ENCODE data around the gene SLC25A22.

DNA sequence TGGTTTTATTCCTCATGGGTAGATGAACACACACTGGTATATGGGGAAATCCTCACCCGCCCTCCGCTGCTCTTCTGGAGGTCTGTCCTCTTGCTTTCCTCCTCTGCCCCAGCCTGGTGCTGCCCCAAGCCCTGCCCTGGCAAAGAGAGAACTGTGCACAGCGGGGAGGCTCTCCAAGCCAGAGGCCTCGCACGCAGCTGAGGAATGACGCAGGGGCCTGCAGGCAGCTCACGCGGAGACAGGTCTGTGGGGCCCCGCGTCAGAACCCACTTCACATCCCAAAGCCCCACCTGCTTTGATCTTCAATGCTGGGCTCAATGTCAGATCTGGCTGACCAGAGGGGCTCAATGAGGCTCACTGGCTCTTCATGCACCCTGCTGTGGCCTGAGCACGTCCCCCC lies 30.8 kb downstream of the SLC25A22 start:
- no peak for TF ChIP-seq POLR2A (IDR thresholded peaks at IDR 0.05)
- TF ChIP-seq, protein P1, sequence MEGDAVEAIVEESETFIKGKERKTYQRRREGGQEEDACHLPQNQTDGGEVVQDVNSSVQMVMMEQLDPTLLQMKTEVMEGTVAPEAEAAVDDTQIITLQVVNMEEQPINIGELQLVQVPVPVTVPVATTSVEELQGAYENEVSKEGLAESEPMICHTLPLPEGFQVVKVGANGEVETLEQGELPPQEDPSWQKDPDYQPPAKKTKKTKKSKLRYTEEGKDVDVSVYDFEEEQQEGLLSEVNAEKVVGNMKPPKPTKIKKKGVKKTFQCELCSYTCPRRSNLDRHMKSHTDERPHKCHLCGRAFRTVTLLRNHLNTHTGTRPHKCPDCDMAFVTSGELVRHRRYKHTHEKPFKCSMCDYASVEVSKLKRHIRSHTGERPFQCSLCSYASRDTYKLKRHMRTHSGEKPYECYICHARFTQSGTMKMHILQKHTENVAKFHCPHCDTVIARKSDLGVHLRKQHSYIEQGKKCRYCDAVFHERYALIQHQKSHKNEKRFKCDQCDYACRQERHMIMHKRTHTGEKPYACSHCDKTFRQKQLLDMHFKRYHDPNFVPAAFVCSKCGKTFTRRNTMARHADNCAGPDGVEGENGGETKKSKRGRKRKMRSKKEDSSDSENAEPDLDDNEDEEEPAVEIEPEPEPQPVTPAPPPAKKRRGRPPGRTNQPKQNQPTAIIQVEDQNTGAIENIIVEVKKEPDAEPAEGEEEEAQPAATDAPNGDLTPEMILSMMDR (IDR thresholded peaks at IDR 0.05) = no peak
